IPS-15b (cell line): Measurements from ENCODE around the gene RELN.

ENCODE experiments used
- H3K27me3 ChIP-seq: one replicate; pipeline ENCODE4 v1.6.1; 2013; ENCODE audit warnings: low read length; ENCODE audit not compliant: control insufficient read depth, insufficient read depth
- H3K36me3 ChIP-seq: one replicate; pipeline ENCODE4 v1.6.1; 2013; ENCODE audit warnings: low read length; ENCODE audit not compliant: control insufficient read depth, insufficient read depth
- H3K4me1 ChIP-seq: one replicate; pipeline ENCODE4 v1.6.1; 2013; ENCODE audit warnings: mild to moderate bottlenecking, low read length; ENCODE audit not compliant: control insufficient read depth, insufficient read depth
- H3K4me3 ChIP-seq: one replicate; pipeline ENCODE4 v1.5.1; 2013; ENCODE audit warnings: low read depth, low read length
- H3K9ac ChIP-seq: one replicate; pipeline ENCODE4 v1.6.1; 2013; ENCODE audit warnings: low read depth, mild to moderate bottlenecking, low read length
- H3K9me3 ChIP-seq: one replicate; pipeline ENCODE4 v1.6.1; 2013; ENCODE audit warnings: mild to moderate bottlenecking, low read length; ENCODE audit not compliant: control insufficient read depth, insufficient read depth

The RELN gene

GRCh38 chr7:103887050-103887449 lies 102.4 kb downstream of the RELN start:
- Histone ChIP-seq H3K9me3 (no peaks in the 10 kb centered on the region), H3K9ac (no peak overlapping the region), H3K4me1 (no peaks in the 10 kb centered on the region), H3K4me3 (no peak overlapping the region), H3K36me3 (no peaks in the 10 kb centered on the region), H3K27me3 (no peaks in the 10 kb centered on the region)

GRCh38 chr7:103879928-103880600 lies 109.4 kb downstream of the RELN start:
- no peak overlapping the region for H3K4me3 ChIP-seq
- no peaks in the 10 kb centered on the region for H3K9me3 ChIP-seq
- H3K9ac ChIP-seq, result no peak overlapping the region
- no peaks in the 10 kb centered on the region for H3K27me3 ChIP-seq
- peaks cover 2% of the 10 kb centered on the region for H3K4me1 ChIP-seq
- no peaks in the 10 kb centered on the region for H3K36me3 ChIP-seq

DNA sequence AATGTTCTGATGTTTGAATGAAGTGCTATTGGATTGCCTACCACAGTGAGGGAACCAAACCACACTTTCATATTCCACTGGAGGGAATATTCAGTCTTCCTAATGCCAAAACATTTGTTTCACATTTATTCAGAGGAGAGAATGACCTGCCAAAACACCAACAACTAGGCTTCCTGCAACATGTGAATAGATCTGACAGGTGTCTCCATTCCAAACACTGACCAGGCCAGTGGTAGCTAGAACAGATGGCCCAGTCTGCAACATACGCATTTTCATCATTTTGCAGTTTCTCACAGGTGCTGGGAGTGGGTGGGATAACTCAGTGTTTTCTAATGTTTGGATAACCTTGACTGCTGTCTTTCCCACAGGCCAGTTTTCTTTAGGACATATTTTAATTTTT lies 110.0 kb downstream of the RELN start:
- Histone ChIP-seq H3K27me3 (no peaks in the 10 kb centered on the region), H3K36me3 (no peaks in the 10 kb centered on the region), H3K9ac (no peak overlapping the region), H3K4me3 (no peak overlapping the region), H3K4me1 (peaks cover 2% of the 10 kb centered on the region), H3K9me3 (no peaks in the 10 kb centered on the region)

DNA sequence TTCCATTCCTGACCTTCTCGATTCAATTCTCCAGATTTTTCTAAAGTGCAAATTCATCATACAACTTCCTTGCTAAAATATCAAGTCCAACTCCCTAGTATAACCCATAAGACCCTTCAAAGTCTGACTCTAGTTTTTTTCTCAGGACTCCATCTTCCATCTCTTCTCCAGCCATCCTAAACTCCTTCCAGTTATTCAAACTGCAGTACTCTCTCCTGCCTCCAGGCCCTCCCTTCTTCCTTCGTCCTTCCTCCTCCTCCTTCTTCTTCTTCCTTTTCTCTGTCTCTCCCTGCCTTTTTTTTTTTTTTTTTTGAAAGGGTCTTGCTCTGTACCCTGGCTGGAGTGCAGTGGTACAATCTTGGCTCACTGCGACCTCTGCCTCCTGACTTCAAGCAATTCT lies 111.9 kb downstream of the RELN start:
- H3K4me1 ChIP-seq, result peaks cover 2% of the 10 kb centered on the region
- no peaks in the 10 kb centered on the region for H3K9me3 ChIP-seq
- H3K36me3 ChIP-seq, result no peaks in the 10 kb centered on the region
- no peak overlapping the region for H3K4me3 ChIP-seq
- H3K27me3 ChIP-seq, result no peaks in the 10 kb centered on the region
- H3K9ac ChIP-seq, result no peak overlapping the region

GRCh38 chr7:103875718-103876117 lies 113.7 kb downstream of the RELN start:
- H3K9me3 ChIP-seq, result no peaks in the 10 kb centered on the region
- H3K36me3 ChIP-seq, result no peaks in the 10 kb centered on the region
- no peak overlapping the region for H3K9ac ChIP-seq
- H3K27me3 ChIP-seq, result no peaks in the 10 kb centered on the region
- no peak overlapping the region for H3K4me3 ChIP-seq
- no peaks in the 10 kb centered on the region for H3K4me1 ChIP-seq

DNA sequence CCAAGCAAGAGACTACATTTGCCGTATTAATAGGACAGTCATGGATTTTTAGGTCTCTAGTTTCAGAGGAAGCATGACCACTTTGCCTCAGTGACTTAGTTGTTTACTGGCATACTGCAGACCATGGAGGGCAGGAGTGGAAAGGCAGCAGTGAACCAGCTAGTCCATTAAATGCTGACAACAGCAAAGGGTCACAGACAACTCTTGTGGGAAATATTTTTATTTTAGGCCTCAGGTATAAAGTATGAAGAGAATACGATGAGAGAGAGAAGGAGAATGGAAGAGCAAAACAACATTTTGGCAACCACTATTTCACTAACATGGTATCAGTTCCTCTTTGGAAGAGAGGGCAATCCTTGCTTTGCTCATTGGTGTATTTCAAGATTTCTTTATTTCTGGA lies 118.0 kb downstream of the RELN start:
- H3K9ac ChIP-seq, result no peak overlapping the region
- H3K4me1 ChIP-seq, result no peaks in the 10 kb centered on the region
- no peaks in the 10 kb centered on the region for H3K27me3 ChIP-seq
- H3K36me3 ChIP-seq, result no peaks in the 10 kb centered on the region
- no peak overlapping the region for H3K4me3 ChIP-seq
- no peaks in the 10 kb centered on the region for H3K9me3 ChIP-seq

GRCh38 chr7:103870664-103871063 lies 118.8 kb downstream of the RELN start:
- Histone ChIP-seq H3K36me3 (no peaks in the 10 kb centered on the region), H3K9ac (no peak overlapping the region), H3K9me3 (no peaks in the 10 kb centered on the region), H3K4me1 (no peaks in the 10 kb centered on the region), H3K27me3 (no peaks in the 10 kb centered on the region), H3K4me3 (no peak overlapping the region)

GRCh38 chr7:103867874-103868273 lies 121.6 kb downstream of the RELN start:
- Histone ChIP-seq H3K4me3 (no peak overlapping the region), H3K9ac (no peak overlapping the region), H3K36me3 (no peaks in the 10 kb centered on the region), H3K27me3 (no peaks in the 10 kb centered on the region), H3K9me3 (no peaks in the 10 kb centered on the region), H3K4me1 (no peaks in the 10 kb centered on the region)

DNA sequence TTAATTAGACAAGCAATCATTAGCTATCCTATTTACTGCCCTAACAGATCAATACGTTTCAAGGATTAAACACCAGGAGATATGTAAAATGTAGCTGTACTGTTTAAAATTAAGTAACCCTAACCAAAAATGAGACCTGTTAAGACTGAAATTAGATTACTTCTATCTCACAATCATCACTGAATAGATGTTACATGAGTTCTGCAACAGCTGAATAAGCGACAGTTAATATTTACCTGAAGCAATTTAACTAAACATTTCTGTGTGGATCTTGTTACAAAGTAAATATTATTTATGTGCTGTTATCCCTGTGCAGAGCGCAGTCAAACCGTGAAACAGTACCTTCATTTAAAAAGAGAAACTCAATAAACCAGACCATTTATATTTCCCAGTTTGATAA lies 122.5 kb downstream of the RELN start:
- no peaks in the 10 kb centered on the region for H3K27me3 ChIP-seq
- no peaks in the 10 kb centered on the region for H3K9me3 ChIP-seq
- no peaks in the 10 kb centered on the region for H3K4me1 ChIP-seq
- H3K36me3 ChIP-seq, result no peaks in the 10 kb centered on the region
- H3K4me3 ChIP-seq, result no peak overlapping the region
- no peak overlapping the region for H3K9ac ChIP-seq

- Histone ChIP-seq H3K36me3 (no peaks in the 10 kb centered on the region), H3K9ac (no peak overlapping the region), H3K27me3 (no peaks in the 10 kb centered on the region), H3K9me3 (no peaks in the 10 kb centered on the region), H3K4me1 (no peaks in the 10 kb centered on the region), H3K4me3 (no peak overlapping the region)
Observed at GRCh38 chr7:103865442-103865841, 124.0 kb downstream of the RELN start.

GRCh38 chr7:103862302-103863035 lies 127.0 kb downstream of the RELN start:
- Histone ChIP-seq H3K36me3 (no peaks in the 10 kb centered on the region), H3K9me3 (no peaks in the 10 kb centered on the region), H3K9ac (no peak overlapping the region), H3K27me3 (no peaks in the 10 kb centered on the region), H3K4me1 (peaks cover 2% of the 10 kb centered on the region), H3K4me3 (no peak overlapping the region)

DNA sequence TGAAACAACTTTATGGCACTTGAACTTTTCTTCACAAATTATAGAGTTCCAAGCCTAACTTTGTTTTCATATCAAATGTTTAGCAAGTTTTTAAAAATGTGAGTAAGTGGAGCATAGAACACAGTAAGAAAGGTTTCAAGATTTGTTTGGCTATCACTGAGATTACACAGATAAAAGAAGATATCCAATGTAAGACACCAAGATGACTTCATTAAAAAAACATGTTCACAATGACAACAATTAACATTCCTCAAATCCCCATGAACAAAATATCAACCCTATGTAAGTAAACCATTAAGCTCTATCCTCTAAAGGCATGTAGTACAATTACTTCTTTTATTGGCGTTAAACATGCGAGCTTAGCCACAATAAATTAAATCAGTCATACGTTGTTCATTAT lies 129.7 kb downstream of the RELN start:
- Histone ChIP-seq H3K27me3 (no peaks in the 10 kb centered on the region), H3K36me3 (no peaks in the 10 kb centered on the region), H3K4me1 (peaks cover 7% of the 10 kb centered on the region), H3K9me3 (no peaks in the 10 kb centered on the region), H3K4me3 (no peak overlapping the region), H3K9ac (no peak overlapping the region)
